Sigmoid colon (tissue), 7 donors: ENCODE measurements around the gene RDH14. TPM values are rescaled to one million over a fixed set of nuclear protein-coding genes. Genes with fewer than 3 reads are reported as not detected.

Experiments
- DNase-seq: peaks from one replicate; pipeline ENCODE4 v3.0.0-alpha.2; 2019
- H3K27ac ChIP-seq, 4 donors: fragments of 200-600 bp; sonication (generic); one replicate each; pipeline ENCODE4 v1.5.1; 2016 to 2019; ENCODE audit warnings: mild to moderate bottlenecking in 1 of 4
- H3K27me3 ChIP-seq, 3 donors: fragments of 200-600 bp; sonication (generic); one replicate each; pipeline ENCODE4 v1.5.1; 2019; ENCODE audit warnings: mild to moderate bottlenecking in 1 of 3
- H3K36me3 ChIP-seq, 4 donors: fragments of 200-600 bp; sonication (generic); one replicate each; pipeline ENCODE4 v1.5.1; 2016 to 2019
- H3K4me1 ChIP-seq, 4 donors: fragments of 200-600 bp; sonication (generic); one replicate each; pipeline ENCODE4 v1.5.1; 2017 to 2019
- H3K4me3 ChIP-seq, 4 donors: fragments of 200-600 bp; sonication (generic); one replicate each; pipeline ENCODE4 v1.5.1; 2017 to 2019; ENCODE audit warnings: mild to moderate bottlenecking in 2 of 4, moderate library complexity in 1 of 4
- H3K9me3 ChIP-seq, 4 donors: fragments of 200-600 bp in 3 of 4; sonication (generic) in 3 of 4; one replicate each; pipeline versions ENCODE4 v1.5.1 to v1.6.1; 2013 to 2019
- CTCF ChIP-seq, 4 experiments: fragments of 450-650 bp in 3 of 4; fragments of 200-600 bp in 1 of 4; IDR thresholded peaks; one replicate each; pipeline ENCODE4 v1.5.1; 2016 to 2019; ENCODE audit warnings: antibody characterized with exemption in 4 of 4, mild to moderate bottlenecking in 3 of 4, moderate library complexity in 2 of 4
- EP300 ChIP-seq, 4 donors: sonication (generic); formaldehyde crosslinking; IDR thresholded peaks; one replicate each; pipeline ENCODE4 v1.6.1; 2017; ENCODE audit warnings: antibody characterized with exemption in 4 of 4
- POLR2A ChIP-seq, 2 donors: fragments of 450-650 bp; IDR thresholded peaks; one replicate each; pipeline ENCODE4 v1.6.1; 2016; ENCODE audit warnings: antibody characterized with exemption in 2 of 2, mild to moderate bottlenecking in 2 of 2, moderate library complexity in 2 of 2
- POLR2AphosphoS5 ChIP-seq, 4 donors: sonication (generic); formaldehyde crosslinking; IDR thresholded peaks; one replicate each; pipeline ENCODE4 v1.6.1; 2017; ENCODE audit warnings: antibody characterized with exemption in 4 of 4
- whole genome bisulfite sequencing, 2 donors: extraction: QIAGEN DNeasy Blood & Tissue Kit; methylation state at CpG; one replicate each; pipeline ENCODE4 v1.1.7; 2013; 5-methylcytosine and 5-hydroxymethylcytosine counted together
- intact Hi-C: fragments of 100-400 bp; cut with DNase I; formaldehyde crosslinking; loops from one replicate; pipeline ENCODE4 v1.15.1; 2023
- polyA plus RNA-seq, 3 donors: library from polyadenylated mRNA; stranded (reverse); fragments of 200-250 nt; gene quantifications; one replicate each; pipeline ENCODE4 v1.2.3, GENCODE V29; 2013
- total RNA-seq, 4 donors: library from RNA; depleted of rRNA; stranded (reverse); fragments of >200 nt; gene quantifications; one replicate each; pipeline ENCODE4 v1.1.0, GENCODE V29; 2016
- donor health status: healthy with polysubstance abuse.
- donor health status: Bipolar disorder and iron deficiency.
- donor health status: healthy.

The RDH14 gene
- total and polyA plus RNA-seq, 7 donors = 15.3 to 45.7 (median 37.5) TPM

- TF ChIP-seq EP300 (IDR thresholded peaks at IDR 0.05) (no peak), POLR2A (IDR thresholded peaks at IDR 0.05) (no peak), CTCF (IDR thresholded peaks at IDR 0.05) (no peak), POLR2AphosphoS5 (IDR thresholded peaks at IDR 0.05) (no peak)
- DNase-seq = no peak
- H3K9me3 ChIP-seq = no peaks in the 10 kb centered on the region
- WGBS, 2 donors = 26 to 96% methylated on average over 2 of the region's 2 CpGs
- no peaks in the 10 kb centered on the region for H3K36me3 ChIP-seq
- H3K27ac ChIP-seq = no peak overlapping the region
- peaks cover 0 to 45% (median 39%) of the 10 kb centered on the region in 4 donors for H3K4me1 ChIP-seq
- no peaks in the 10 kb centered on the region for H3K27me3 ChIP-seq
- intact Hi-C loops = loop anchor here (5.0 kb wide), 2 partner anchors 455 to 840 kb away; no protein-coding TSS in a partner anchor
- H3K4me3 ChIP-seq = no peak overlapping the region
Observed at GRCh38 chr2:18522484-18523146, 37.8 kb downstream of the RDH14 start.

- no peaks in the 10 kb centered on the region for H3K9me3 ChIP-seq
- peak; percentile 81 to 91 (median 88) for TF ChIP-seq CTCF (IDR thresholded peaks at IDR 0.05)
- peak in 3 of 4 donors; percentile 26 to 38 (median 35) for TF ChIP-seq POLR2AphosphoS5 (IDR thresholded peaks at IDR 0.05)
- TF ChIP-seq EP300 (IDR thresholded peaks at IDR 0.05) = no peak
- no peaks in the 10 kb centered on the region for H3K36me3 ChIP-seq
- H3K4me1 ChIP-seq = peaks cover 0 to 50% (median 48%) of the 10 kb centered on the region in 4 donors
- H3K27me3 ChIP-seq = no peaks in the 10 kb centered on the region
- peak overlapping the region; percentile 57 to 78 (median 73) for H3K27ac ChIP-seq
- peak; percentile 93 for DNase-seq
- 51 to 54% methylated on average over 16 of the region's 16 CpGs for WGBS, 2 donors
- intact Hi-C loops = loop anchor here (2.0 to 5.0 kb wide), 6 partner anchors 40 to 1342 kb away; partner anchors contain the start of gene RDH14
- no peak overlapping the region for H3K4me3 ChIP-seq
Observed at GRCh38 chr2:18520451-18521425, 39.7 kb downstream of the RDH14 start.

- TF ChIP-seq EP300 (IDR thresholded peaks at IDR 0.05) = no peak
- no peak for TF ChIP-seq POLR2AphosphoS5 (IDR thresholded peaks at IDR 0.05)
- TF ChIP-seq POLR2A (IDR thresholded peaks at IDR 0.05) = no peak
- TF ChIP-seq CTCF (IDR thresholded peaks at IDR 0.05) = no peak
- H3K36me3 ChIP-seq = no peaks in the 10 kb centered on the region
- WGBS, 2 donors = 64 to 73% methylated on average over 7 of the region's 7 CpGs
- intact Hi-C loops = loop anchor here (2.0 to 5.0 kb wide), 7 partner anchors 41 to 1343 kb away; partner anchors contain the start of gene RDH14
- H3K4me3 ChIP-seq = no peak overlapping the region
- peak overlapping the region; percentile 57 to 78 (median 73) for H3K27ac ChIP-seq
- peaks cover 0 to 56% (median 55%) of the 10 kb centered on the region in 4 donors for H3K4me1 ChIP-seq
- DNase-seq = peak; percentile 59
- no peaks in the 10 kb centered on the region for H3K27me3 ChIP-seq
- no peaks in the 10 kb centered on the region for H3K9me3 ChIP-seq
Observed at GRCh38 chr2:18519914-18520450, 40.5 kb downstream of the RDH14 start.

- H3K4me3 ChIP-seq = no peak overlapping the region
- no peaks in the 10 kb centered on the region for H3K27me3 ChIP-seq
- no peaks in the 10 kb centered on the region for H3K9me3 ChIP-seq
- H3K4me1 ChIP-seq = peaks cover 0 to 66% (median 61%) of the 10 kb centered on the region in 4 donors
- no peaks in the 10 kb centered on the region for H3K36me3 ChIP-seq
- WGBS, 2 donors = 41 to 60% methylated on average over 11 of the region's 11 CpGs
- intact Hi-C loops = loop anchor here (5.0 kb wide), 1 partner anchor 76 kb away; no protein-coding TSS in a partner anchor
- peak overlapping the region; percentile 57 to 78 (median 73) for H3K27ac ChIP-seq
- TF ChIP-seq EP300 (IDR thresholded peaks at IDR 0.05) (no peak), POLR2AphosphoS5 (IDR thresholded peaks at IDR 0.05) (peak in 3 of 4 donors; percentile 22 to 46 (median 32))
- no peak for DNase-seq
Observed at GRCh38 chr2:18518116-18519111, 42.0 kb downstream of the RDH14 start.
